ENCODE measurements around the gene RPL10.
"Not testable (repeated sequence)": the region's sequence is repeated elsewhere in the genome, so short reads cannot be mapped to it uniquely, and the experiment has no call there.

Gene RPL10

DNA sequence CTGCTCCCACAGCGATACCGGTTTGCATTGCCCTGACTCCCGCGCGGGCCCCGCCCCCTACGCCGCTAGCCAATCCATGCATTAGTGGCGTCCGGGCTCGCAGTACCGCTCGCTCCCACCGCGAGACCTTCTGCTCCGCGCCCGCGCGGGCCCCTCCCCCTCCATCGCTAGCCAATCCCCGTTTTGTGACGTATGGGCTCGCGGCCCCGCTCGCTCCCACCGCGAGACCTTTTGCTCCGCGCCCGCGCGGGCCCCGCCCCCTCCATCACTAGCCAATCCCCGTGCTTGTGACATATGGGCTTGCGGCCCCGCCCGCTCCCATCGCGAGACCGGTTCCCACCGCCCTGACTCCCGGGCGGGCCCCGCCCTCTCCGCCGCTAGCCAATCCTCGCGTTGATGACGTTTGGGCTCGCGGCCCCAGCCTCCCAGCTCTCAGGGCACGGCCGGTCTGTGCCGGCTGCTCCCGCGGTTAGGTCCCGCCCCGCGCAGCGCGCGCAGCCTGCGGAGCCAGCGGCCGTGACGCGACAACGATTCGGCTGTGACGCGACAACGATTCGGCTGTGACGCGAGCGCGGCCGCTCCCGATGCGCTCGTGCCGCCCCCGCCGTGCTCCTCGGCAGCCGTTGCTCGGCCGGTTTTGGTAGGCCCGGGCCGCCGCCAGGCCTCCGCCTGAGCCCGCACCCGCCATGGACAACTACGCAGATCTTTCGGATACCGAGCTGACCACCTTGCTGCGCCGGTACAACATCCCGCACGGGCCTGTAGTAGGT is 19.2 kb upstream of the RPL10 start, which contains the start of gene EMD:
TSS of gene EMD (plus strand) at position 497 of the 770 bp plus-strand sequence. CDS start at position 687, 190 bp downstream.
- DNase-seq = peak; percentile 96

- no peak for DNase-seq
These were observed 18.6 kb upstream of the RPL10 start for GRCh38 chrX:154379569-154379951.

DNA sequence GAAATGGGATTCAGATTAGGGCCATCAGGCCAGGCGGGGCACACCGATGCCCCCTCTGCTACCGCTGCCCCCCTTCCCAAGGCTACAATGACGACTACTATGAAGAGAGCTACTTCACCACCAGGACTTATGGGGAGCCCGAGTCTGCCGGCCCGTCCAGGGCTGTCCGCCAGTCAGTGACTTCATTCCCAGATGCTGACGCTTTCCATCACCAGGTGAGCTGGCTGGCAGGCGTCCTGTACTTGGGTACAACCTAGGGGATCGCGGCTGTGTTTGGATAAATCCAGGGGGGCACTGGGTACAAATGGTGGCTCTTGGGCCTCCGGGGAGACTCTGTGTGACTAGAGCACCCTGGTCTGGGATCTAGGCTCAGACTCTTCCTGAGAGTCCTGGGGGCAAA is 18.0 kb upstream of the RPL10 start:
- DNase-seq = no peak

- no peak for DNase-seq
These were observed 17.4 kb upstream of the RPL10 start for GRCh38 chrX:154380787-154381186.

GRCh38 chrX:154381271-154381670 is 16.9 kb upstream of the RPL10 start:
- no peak for DNase-seq

DNA sequence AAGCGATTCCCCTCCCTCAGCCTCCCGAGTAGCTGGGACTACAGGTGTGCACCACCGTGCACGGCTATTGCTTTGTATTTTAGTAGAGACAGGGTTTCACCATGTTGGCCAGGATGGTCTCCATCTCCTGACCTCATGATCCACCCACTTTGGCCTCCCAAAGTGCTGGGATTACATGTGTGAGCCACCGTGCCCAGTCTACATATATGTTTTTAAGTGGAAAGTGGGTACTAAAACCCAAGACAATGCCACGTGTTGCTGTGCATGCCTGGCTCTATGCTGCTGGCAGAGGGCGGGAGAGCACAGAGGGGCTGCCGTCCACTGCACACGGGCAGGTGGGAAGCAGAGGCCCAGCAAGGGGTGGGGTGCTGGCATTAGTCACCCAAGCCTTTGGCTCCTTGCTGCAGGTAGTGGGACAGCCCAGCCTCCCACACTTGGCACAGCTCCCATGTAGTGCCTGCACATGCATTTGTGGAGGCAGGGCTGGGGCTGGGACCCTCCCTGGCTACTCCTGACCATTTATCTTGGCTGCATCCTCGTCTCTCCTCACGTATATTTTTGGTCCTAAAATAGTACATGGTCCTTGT is 15.6 kb upstream of the RPL10 start:
- no peak for DNase-seq

- DNase-seq = no peak
These were observed 14.6 kb upstream of the RPL10 start for GRCh38 chrX:154383359-154384283.

GRCh38 chrX:154384284-154384892 is 13.8 kb upstream of the RPL10 start:
- DNase-seq = no peak

DNA sequence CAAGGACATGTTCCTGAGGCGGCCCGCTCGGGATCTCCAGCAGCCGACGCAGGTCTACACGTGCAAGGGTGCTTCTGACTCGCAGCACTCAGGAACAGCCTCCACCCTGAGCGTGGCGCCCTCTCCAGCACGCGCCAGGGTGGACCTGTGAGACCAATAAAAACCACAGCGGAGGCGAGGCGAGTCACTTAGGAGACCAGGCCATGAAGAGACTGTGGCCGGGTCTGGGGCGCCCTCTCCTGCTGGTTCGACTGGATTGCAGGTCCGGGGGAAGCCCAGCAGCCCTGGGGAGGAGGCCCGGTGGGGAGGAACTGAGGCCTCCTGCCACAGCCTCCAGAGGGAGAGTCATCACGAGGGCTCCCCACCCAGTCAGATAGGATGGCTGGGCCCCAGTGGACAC is 10.1 kb upstream of the RPL10 start:
- not testable (repeated sequence) for DNase-seq

- not testable (repeated sequence) for DNase-seq
These were observed 9.5 kb upstream of the RPL10 start for GRCh38 chrX:154388649-154389048.

GRCh38 chrX:154389812-154390747 is 8.1 kb upstream of the RPL10 start:
- not testable (repeated sequence) for DNase-seq

DNA sequence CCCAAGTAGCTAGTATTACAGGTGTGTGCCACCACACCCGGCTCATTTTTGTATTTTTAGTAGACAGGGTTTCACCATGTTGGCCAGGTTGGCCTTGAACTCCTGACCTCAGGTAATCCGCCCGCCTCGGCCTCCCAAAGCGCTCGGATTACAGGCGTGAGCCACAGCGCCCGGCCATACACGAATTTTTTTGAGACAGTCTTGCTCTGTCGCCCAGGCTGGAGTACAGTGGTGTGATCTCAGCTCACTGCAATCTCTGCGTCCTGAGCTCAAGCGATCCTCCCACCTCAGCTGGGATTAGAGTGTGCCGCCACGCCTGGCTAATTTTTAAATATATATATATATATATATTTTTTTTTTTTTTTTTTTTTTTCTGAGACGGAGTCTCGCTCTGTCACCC is 1.8 kb upstream of the RPL10 start:
- not testable (repeated sequence) for DNase-seq

GRCh38 chrX:154396973-154397887 is 947 bp upstream of the RPL10 start:
- DNase-seq = no peak

DNA sequence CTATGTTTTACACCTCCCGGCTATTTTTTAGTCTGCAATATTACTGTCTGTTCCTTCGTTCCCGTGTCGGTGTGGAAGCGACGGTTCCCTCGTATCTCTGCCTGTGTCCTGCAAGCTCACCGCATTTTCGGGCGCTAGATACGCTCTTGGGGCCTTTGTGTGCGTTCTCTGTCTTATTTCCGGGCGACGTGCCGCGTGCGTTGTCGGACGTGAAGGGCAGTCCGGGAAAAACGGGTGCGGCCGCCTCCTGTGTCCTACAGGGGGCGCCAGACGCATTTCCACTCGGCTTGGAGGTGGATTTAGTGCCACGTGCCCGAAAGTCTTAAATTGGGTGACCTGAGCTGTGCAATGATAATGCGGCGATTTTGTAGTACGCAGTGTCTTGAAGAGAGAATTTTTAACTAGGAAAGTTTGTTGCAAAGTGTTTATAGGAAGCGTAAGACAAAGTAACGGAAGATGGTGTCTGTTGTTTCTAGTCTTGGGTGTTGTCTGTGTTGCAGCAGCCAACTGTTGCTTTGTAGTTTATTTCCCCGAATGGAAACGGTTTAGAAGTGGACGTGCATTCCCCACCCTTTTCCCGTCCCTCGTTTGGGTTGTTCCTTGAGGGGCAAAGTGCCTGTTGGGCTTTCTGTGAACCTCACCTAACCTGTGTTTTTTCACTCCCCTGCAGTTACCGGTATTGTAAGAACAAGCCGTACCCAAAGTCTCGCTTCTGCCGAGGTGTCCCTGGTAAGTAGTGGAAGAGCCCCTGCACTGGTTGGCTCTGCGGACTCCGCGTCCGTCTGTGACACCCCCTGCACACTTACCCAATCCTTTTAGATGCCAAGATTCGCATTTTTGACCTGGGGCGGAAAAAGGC is 720 bp downstream of the RPL10 start:
- no peak for DNase-seq

DNA sequence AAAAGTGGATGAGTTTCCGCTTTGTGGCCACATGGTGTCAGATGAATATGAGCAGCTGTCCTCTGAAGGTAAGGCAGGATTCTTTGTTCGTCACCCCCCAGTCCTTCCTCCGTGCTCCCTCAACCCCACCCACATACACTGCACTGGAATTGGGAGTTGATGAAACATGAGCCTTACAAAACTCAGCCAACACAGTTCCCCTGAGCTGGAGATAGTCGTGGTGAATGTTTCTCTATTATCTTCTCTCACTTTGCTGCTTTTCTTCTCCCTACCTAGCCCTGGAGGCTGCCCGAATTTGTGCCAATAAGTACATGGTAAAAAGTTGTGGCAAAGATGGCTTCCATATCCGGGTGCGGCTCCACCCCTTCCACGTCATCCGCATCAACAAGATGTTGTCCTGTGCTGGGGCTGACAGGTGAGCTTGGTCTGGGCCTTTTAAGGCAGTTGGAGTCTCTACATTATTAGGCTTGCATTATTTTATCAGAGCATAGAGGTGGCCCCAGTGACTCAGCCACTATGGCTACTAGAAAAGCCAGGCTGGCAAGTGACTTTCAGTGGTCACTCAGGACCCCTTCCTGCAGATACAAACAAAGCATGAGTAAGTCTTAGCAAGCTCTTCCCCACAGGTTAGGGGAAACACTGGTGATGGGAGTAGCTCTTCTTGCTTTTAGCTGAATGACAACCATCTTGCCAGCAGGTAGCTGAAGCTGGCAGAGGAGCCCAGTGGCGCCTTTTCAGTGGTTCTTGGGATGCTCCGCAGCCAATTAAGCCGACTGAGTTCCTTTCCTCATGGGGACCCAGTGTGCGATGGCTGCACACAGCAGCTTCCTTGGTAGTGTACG is 1.6 kb downstream of the RPL10 start:
- no peak for DNase-seq

- not testable (repeated sequence) for DNase-seq
These were observed 2.2 kb downstream of the RPL10 start for GRCh38 chrX:154400369-154400817.

DNA sequence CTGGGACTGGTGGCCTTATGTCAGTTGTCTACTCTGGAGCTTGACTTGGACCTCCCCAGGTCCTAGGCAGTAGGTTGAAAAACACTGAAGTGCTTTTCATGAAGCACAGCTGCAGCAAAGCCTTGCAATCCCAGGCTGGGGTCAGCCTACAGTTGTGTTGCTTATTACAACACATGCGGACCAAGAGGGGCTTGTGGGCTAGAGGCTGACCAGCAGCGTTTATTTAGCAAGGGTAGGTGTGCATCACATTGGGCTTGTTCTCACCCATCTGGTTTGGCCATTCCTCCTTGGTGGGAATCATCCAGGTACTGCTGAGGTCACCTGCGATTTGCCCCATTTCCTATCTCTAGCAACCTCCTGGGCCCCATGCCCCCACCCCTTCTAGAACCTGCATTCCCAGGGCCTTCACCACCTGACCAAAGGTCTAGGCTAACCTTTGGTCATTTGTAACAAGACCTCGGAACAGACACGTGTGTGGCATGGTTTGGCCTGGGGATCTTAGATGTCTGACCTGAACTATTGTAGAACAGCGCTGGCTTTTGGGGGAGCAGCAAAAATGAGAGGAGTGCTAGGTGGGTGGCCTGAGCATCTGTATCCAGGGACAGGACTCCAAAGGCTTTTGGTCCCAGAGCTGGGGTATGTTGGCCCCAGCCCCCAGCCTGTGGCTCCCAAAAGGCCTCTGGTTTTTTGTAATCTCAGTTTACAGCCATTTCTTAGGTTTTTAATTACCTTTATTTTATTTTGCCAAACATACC is 3.0 kb downstream of the RPL10 start:
- DNase-seq = no peak
